RWPE2 (cell line): ENCODE measurements around the gene PANX1.

Experiments used
- ATAC-seq: fragments of 200-7000 bp; cut with Tn5 transposase; 3 replicates; pipeline ENCODE4 v1.9.1; 2021; ENCODE audit warnings: low read depth
- DNase-seq: peaks from one replicate; pipeline ENCODE4 v3.0.0-alpha.2; 2020; ENCODE audit warnings: low spot score
- H3K27ac ChIP-seq: fragments of 450-650 bp; 2 replicates; pipeline ENCODE4 v1.5.1; 2017; ENCODE audit warnings: mild to moderate bottlenecking; ENCODE audit not compliant: poor library complexity, severe bottlenecking
- H3K27me3 ChIP-seq: fragments of 250-450 bp; sonication (Bioruptor Pico); 2 replicates; pipeline ENCODE4 v1.5.1; 2021; ENCODE audit warnings: mild to moderate bottlenecking, moderate library complexity; ENCODE audit not compliant: insufficient read depth, poor library complexity, severe bottlenecking
- H3K36me3 ChIP-seq: fragments of 250-450 bp; sonication (Bioruptor Pico); 2 replicates; pipeline ENCODE4 v1.5.1; 2020; ENCODE audit warnings: low read depth, mild to moderate bottlenecking, moderate library complexity
- H3K4me1 ChIP-seq: fragments of 250-450 bp; sonication (Bioruptor Pico); 2 replicates; pipeline ENCODE4 v1.5.1; 2021; ENCODE audit warnings: mild to moderate bottlenecking, moderate library complexity; ENCODE audit not compliant: insufficient read depth, poor library complexity, severe bottlenecking
- H3K4me3 ChIP-seq: fragments of 250-450 bp; sonication (Bioruptor Pico); 2 replicates; pipeline ENCODE4 v1.5.1; 2021; ENCODE audit warnings: mild to moderate bottlenecking, moderate library complexity; ENCODE audit not compliant: severe bottlenecking
- H3K9me3 ChIP-seq: fragments of 250-450 bp; sonication (Bioruptor Pico); 2 replicates; pipeline ENCODE4 v1.5.1; 2021; ENCODE audit warnings: mild to moderate bottlenecking, moderate library complexity; ENCODE audit not compliant: severe bottlenecking
- CTCF ChIP-seq: fragments of 450-650 bp; IDR thresholded peaks from one replicate; pipeline ENCODE4 v1.5.1; 2017; ENCODE audit warnings: mild to moderate bottlenecking, moderate library complexity; ENCODE audit not compliant: poor library complexity, severe bottlenecking

PANX1 gene

DNA sequence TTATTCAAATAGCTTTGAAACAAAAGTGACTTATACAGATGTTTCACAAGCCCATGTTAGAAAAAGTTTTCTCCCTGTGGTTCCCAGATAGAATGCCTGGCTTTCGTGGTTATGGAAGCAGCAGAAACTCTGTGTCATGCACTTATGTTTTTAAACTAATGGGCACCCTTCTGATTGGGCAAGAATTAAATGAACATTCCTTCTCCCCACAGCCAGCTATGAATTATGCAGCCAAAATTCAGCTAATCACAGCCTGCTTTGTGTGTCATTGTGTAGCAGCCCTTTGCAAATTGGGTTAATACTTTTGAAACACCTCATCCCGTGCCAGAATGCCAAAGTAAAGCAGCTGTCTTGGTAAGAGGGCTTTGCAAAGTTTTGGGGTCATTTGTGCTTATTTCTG, 46.9 kb downstream of the PANX1 start:
- Histone ChIP-seq H3K27ac (no peak overlapping the region), H3K27me3 (no peaks in the 10 kb centered on the region), H3K4me3 (no peak overlapping the region), H3K4me1 (no peaks in the 10 kb centered on the region), H3K9me3 (no peaks in the 10 kb centered on the region), H3K36me3 (peaks cover 25% of the 10 kb centered on the region)
- DNase-seq (no peak), ATAC-seq (peak; percentile 73)
- no peak for TF ChIP-seq CTCF

DNA sequence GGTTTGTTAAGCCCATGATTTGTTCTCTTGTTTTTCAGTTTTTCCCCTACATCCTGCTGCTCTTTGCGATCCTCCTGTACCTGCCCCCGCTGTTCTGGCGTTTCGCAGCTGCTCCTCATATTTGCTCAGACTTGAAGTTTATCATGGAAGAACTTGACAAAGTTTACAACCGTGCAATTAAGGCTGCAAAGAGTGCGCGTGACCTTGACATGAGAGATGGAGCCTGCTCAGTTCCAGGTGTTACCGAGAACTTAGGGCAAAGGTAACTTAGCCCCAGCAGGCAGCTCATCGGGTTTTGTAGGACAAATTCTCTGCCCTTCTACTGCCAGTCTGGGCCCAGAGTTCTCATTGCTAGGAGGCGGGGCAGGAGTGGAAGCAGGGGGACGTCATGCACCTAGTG, 49.7 kb downstream of the PANX1 start:
- Histone ChIP-seq H3K27me3 (no peaks in the 10 kb centered on the region), H3K4me1 (no peaks in the 10 kb centered on the region), H3K4me3 (no peak overlapping the region), H3K36me3 (peaks cover 42% of the 10 kb centered on the region), H3K27ac (no peak overlapping the region), H3K9me3 (no peaks in the 10 kb centered on the region)
- DNase-seq (no peak), ATAC-seq (no peak)
- TF ChIP-seq CTCF, result no peak

DNA sequence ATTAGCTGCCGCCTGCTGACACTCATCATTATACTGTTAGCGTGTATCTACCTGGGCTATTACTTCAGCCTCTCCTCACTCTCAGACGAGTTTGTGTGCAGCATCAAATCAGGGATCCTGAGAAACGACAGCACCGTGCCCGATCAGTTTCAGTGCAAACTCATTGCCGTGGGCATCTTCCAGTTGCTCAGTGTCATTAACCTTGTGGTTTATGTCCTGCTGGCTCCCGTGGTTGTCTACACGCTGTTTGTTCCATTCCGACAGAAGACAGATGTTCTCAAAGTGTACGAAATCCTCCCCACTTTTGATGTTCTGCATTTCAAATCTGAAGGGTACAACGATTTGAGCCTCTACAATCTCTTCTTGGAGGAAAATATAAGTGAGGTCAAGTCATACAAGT, 51.1 kb downstream of the PANX1 start:
- no peak overlapping the region for H3K27ac ChIP-seq
- DNase-seq (no peak), ATAC-seq (no peak)
- peaks cover 42% of the 10 kb centered on the region for H3K36me3 ChIP-seq
- no peaks in the 10 kb centered on the region for H3K27me3 ChIP-seq
- H3K4me1 ChIP-seq, result no peaks in the 10 kb centered on the region
- no peak for TF ChIP-seq CTCF
- no peak overlapping the region for H3K4me3 ChIP-seq
- H3K9me3 ChIP-seq, result no peaks in the 10 kb centered on the region

DNA sequence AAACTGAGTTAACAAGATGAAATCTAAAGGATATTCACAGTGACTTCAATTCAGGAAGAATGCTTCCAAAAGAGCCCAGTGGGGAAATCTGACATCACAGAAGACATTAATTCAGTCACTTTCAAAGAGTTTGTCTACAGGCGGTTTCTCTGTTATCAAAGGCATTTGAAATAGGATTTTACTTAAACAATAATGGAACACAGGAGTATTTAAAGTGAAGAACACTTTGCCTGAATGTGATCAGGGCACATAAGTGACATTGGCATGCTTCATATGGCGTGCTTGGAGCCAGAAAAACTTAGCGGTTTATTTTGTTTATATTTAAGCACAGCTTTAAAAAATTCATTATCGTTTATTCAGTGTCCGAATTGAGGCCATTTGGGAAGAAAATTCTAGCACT, 52.9 kb downstream of the PANX1 start:
- Histone ChIP-seq H3K4me1 (no peaks in the 10 kb centered on the region), H3K9me3 (no peaks in the 10 kb centered on the region), H3K27ac (no peak overlapping the region), H3K36me3 (peaks cover 45% of the 10 kb centered on the region), H3K27me3 (no peaks in the 10 kb centered on the region), H3K4me3 (no peak overlapping the region)
- DNase-seq (no peak), ATAC-seq (no peak)
- TF ChIP-seq CTCF, result no peak

DNA sequence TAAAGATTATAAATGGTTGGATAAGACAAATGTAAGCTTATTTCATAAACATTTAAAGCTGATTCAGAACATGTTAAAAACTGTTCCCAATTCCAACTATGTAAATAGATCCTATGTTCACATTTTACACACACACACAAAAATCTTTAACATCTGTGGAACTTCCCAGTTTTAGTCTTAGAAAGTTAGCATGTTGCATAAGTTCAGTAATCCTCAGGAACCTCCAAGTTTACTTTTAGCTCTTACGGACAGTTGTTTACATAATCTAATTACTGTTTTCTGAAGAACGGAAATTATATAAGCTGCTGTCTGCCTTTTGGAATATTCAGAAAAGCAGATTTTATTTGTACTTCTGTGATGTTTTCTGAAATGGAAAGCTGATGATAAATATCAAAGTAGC, 53.3 kb downstream of the PANX1 start:
- H3K4me3 ChIP-seq, result no peak overlapping the region
- H3K27me3 ChIP-seq, result no peaks in the 10 kb centered on the region
- H3K27ac ChIP-seq, result no peak overlapping the region
- ATAC-seq (no peak), DNase-seq (no peak)
- no peak for TF ChIP-seq CTCF
- H3K9me3 ChIP-seq, result no peaks in the 10 kb centered on the region
- no peaks in the 10 kb centered on the region for H3K4me1 ChIP-seq
- H3K36me3 ChIP-seq, result peaks cover 45% of the 10 kb centered on the region
